ENCODE results near the gene IL21R. TPM values are rescaled to one million over a fixed set of nuclear protein-coding genes. Genes with fewer than 3 reads are reported as not detected.

Gene IL21R
- total RNA-seq, 2 experiments from 2014 or later: 34.5 to 34.8 TPM

GRCh38 chr16:27365142-27366089, 36.6 kb upstream of the IL21R start:
- no peak for ATAC-seq (ENCODE audit: poor library complexity)
- Mint-ChIP-seq H3K36me3 (ENCODE audit: low read depth) (peaks cover 38% of the 10 kb centered on the region), H3K27ac (peak overlapping the region; percentile 99), H3K4me1 (ENCODE audit: low read depth) (peaks cover 69% of the 10 kb centered on the region), H3K27me3 (no peaks in the 10 kb centered on the region), H3K4me3 (no peak overlapping the region), H3K9me3 (no peaks in the 10 kb centered on the region)
- Histone ChIP-seq H3K36me3 (ENCODE audit: insufficient read depth, low read length) (peaks cover 34% of the 10 kb centered on the region), H3K27me3 (ENCODE audit: control insufficient read depth in 1 of 2, insufficient read depth in 2 of 2, low read length in 2 of 2) (no peaks in the 10 kb centered on the region), H3K27ac (ENCODE audit: low read depth in 1 of 2, low read length in 2 of 2) (peak overlapping the region in 1 of 2 donors; percentile 30), H3K9me3 (ENCODE audit: control insufficient read depth in 1 of 2, insufficient read depth in 1 of 2, low read length in 2 of 2) (peaks cover 0 to 5% of the 10 kb centered on the region in 2 experiments), H3K4me1 (ENCODE audit: insufficient read depth, low read length) (peaks cover 55% of the 10 kb centered on the region), H3K4me3 (ENCODE audit: low read length) (no peak overlapping the region)
- TF ChIP-seq CTCF (IDR thresholded peaks at IDR 0.05): no peak
- POLR2A ChIA-PET: interaction anchor here (1.1 to 8.6 kb wide), 8 partner anchors 9 to 166 kb away, joined by 3 to 145 read pairs (median 16); partner anchors contain the start of genes IL21R and KDM8
- intact Hi-C loops (cut with DNase I, micrococcal nuclease): loop anchor here (2.0 to 5.0 kb wide), 6 partner anchors 37 to 188 kb away; partner anchors contain the start of genes IL21R (in 1 of the 2) and KDM8 (in 1 of the 2)
- CTCF ChIA-PET: interaction anchor here (0.9 to 5.2 kb wide), 6 partner anchors 43 to 256 kb away, joined by 3 to 105 read pairs (median 5); no protein-coding TSS in a partner anchor
- no peak for DNase-seq

- H3K36me3 Mint-ChIP-seq (ENCODE audit: low read depth): peaks cover 23% of the 10 kb centered on the region
- ATAC-seq (ENCODE audit: poor library complexity) (no peak), DNase-seq (peak in 5 of 14 experiments; percentile 14 to 45 (median 19))
- H3K4me3 Mint-ChIP-seq: peak overlapping the region; percentile 85
- peak overlapping the region; percentile 8 for H3K4me3 ChIP-seq (ENCODE audit: low read length)
- no peaks in the 10 kb centered on the region for H3K27me3 Mint-ChIP-seq
- H3K4me1 Mint-ChIP-seq (ENCODE audit: low read depth): peaks cover 76% of the 10 kb centered on the region
- H3K36me3 ChIP-seq (ENCODE audit: insufficient read depth, low read length): peaks cover 19% of the 10 kb centered on the region
- H3K27ac Mint-ChIP-seq: peak overlapping the region; percentile 99
- no peaks in the 10 kb centered on the region for H3K27me3 ChIP-seq (ENCODE audit: control insufficient read depth in 1 of 2, insufficient read depth in 2 of 2, low read length in 2 of 2)
- peaks cover 62% of the 10 kb centered on the region for H3K4me1 ChIP-seq (ENCODE audit: insufficient read depth, low read length)
- POLR2A ChIA-PET: interaction anchor here (0.6 to 8.6 kb wide), 38 partner anchors 9 to 211 kb away, joined by 3 to 145 read pairs (median 5); partner anchors contain the start of genes IL21R and KDM8
- no peaks in the 10 kb centered on the region for H3K9me3 Mint-ChIP-seq
- CTCF ChIA-PET: interaction anchor here (1.0 to 5.2 kb wide), 16 partner anchors 11 to 257 kb away, joined by 3 to 105 read pairs (median 8); partner anchors contain the start of genes IL21R and KDM8
- intact Hi-C loops (cut with DNase I, micrococcal nuclease): loop anchor here (1.0 to 5.0 kb wide), 8 partner anchors 35 to 190 kb away; partner anchors contain the start of genes IL21R (in 2 of the 2) and KDM8 (in 1 of the 2)
- no peak for TF ChIP-seq CTCF (IDR thresholded peaks at IDR 0.05)
- peak overlapping the region; percentile 86 to 98 for H3K27ac ChIP-seq (ENCODE audit: low read depth in 1 of 2, low read length in 2 of 2)
- H3K9me3 ChIP-seq (ENCODE audit: control insufficient read depth in 1 of 2, insufficient read depth in 1 of 2, low read length in 2 of 2): peaks cover 0 to 5% of the 10 kb centered on the region in 2 experiments
Measured at GRCh38 chr16:27366687-27367460, 35.1 kb upstream of the IL21R start.

All from CD4-positive, alpha-beta T cell (primary cell).